Measurements from ENCODE around the gene PASD1.

PASD1 gene

DNA sequence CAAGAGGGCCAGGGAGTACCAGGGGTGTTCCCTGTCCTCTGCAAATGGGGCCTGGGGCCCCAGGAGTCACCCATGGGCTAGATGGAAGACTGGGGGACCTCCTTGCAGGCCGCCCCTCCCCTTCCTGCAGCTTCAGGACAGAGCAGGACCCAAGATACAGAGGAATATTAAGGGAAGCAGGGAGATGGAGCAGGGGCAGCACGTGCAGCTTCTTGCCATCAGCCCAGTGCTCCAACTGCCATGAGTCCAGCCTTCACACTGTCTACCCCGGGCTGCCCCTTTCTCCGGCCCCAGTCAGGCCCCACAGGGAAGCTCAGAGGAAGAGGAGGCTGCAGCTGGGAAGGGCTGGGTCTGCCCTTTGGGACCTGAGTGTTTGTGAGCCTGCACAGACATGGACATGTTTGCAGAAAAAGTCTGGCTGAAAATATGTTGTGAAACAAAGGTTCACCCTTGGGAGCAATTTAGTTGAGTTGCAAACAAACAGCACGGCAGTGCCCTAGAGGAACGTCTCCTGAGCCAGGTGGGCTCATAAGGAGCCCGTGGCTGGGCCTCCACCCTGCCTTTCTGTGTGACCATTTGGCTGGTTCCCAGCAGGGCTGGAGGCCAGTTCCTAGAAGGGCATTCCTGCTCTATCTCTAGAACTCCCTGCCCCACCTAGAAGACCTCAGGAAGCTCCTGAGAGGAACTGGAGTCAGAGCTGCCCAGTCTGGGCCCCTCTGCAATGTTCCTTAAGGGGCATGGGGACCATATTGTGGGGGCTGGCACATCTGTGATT, 161.3 kb downstream of the PASD1 start:
- no peaks in the 10 kb centered on the region for H3K36me3 ChIP-seq (ENCODE audit: control insufficient read depth in 2 of 2, insufficient read depth in 1 of 2, low read length in 2 of 2)
- H3K9me3 ChIP-seq (ENCODE audit: control insufficient read depth, insufficient read depth, low read depth, low read length): no peaks in the 10 kb centered on the region
- no peak for TF ChIP-seq ZNF292 (tag by site-specific recombination; IDR thresholded peaks at IDR 0.05; ENCODE audit: borderline replicate concordance, low read depth)
- TF ChIP-seq ZNF18 (tag by site-specific recombination; IDR thresholded peaks at IDR 0.05): no peak
- no peak for TF ChIP-seq ZNF155 (tag by site-specific recombination; IDR thresholded peaks at IDR 0.05)
- TF ChIP-seq ZNF391 (tag by site-specific recombination; IDR thresholded peaks at IDR 0.05; ENCODE audit: borderline replicate concordance, low read depth): no peak
- no peak for TF ChIP-seq ZNF211 (tag by site-specific recombination; IDR thresholded peaks at IDR 0.05; ENCODE audit: low read depth)
- no peak for TF ChIP-seq KLF17 (tag by site-specific recombination; IDR thresholded peaks at IDR 0.05)
- TF ChIP-seq ZNF785 (tag by site-specific recombination; IDR thresholded peaks at IDR 0.05): no peak
- TF ChIP-seq ZNF555 (tag by site-specific recombination; conservative IDR thresholded peaks at IDR 0.05): no peak
- TF ChIP-seq ZBTB7A (tag by site-specific recombination; IDR thresholded peaks at IDR 0.05; ENCODE audit: low read depth): no peak
- no peak for TF ChIP-seq ZNF692 (tag by site-specific recombination; IDR thresholded peaks at IDR 0.05)
- no peak overlapping the region for H3K4me3 ChIP-seq (ENCODE audit: low read depth, low read length)
- CTCF ChIA-PET: interaction anchor here (1.0 kb wide), 1 partner anchor 28 kb away, joined by 3 read pairs; no protein-coding TSS in a partner anchor
- H3K27ac ChIP-seq (ENCODE audit: extremely low read depth, low read depth, low read length): no peak overlapping the region
- H3K4me1 ChIP-seq (ENCODE audit: control insufficient read depth, insufficient read depth, low read length): no peaks in the 10 kb centered on the region
- POLR2A ChIA-PET: no interaction called here

GRCh38 chrX:151725338-151725614, 161.8 kb downstream of the PASD1 start:
- ChIA-PET CTCF (interaction anchor here (1.0 kb wide), 1 partner anchor 28 kb away, joined by 3 read pairs; no protein-coding TSS in a partner anchor), POLR2A (no interaction called here)
- H3K36me3 ChIP-seq (ENCODE audit: control insufficient read depth in 2 of 2, insufficient read depth in 1 of 2, low read length in 2 of 2): no peaks in the 10 kb centered on the region

More at GRCh38 chrX:151725338-151725614, 161.8 kb downstream of the PASD1 start:
- Histone ChIP-seq H3K4me3 (ENCODE audit: low read depth, low read length) (no peak overlapping the region), H3K9me3 (ENCODE audit: control insufficient read depth, insufficient read depth, low read depth, low read length) (no peaks in the 10 kb centered on the region), H3K27ac (ENCODE audit: extremely low read depth, low read depth, low read length) (no peak overlapping the region), H3K4me1 (ENCODE audit: control insufficient read depth, insufficient read depth, low read length) (no peaks in the 10 kb centered on the region)
- TF ChIP-seq ZNF211 (tag by site-specific recombination; IDR thresholded peaks at IDR 0.05; ENCODE audit: low read depth) (no peak), OVOL3 (tag by site-specific recombination; IDR thresholded peaks at IDR 0.05) (no peak), ZNF544 (tag by site-specific recombination; IDR thresholded peaks at IDR 0.05) (no peak), ZNF76 (tag by site-specific recombination; IDR thresholded peaks at IDR 0.05; ENCODE audit: borderline replicate concordance, low read depth) (no peak), ZEB2 (tag by site-specific recombination; IDR thresholded peaks at IDR 0.05) (no peak), ZNF174 (tag by site-specific recombination; IDR thresholded peaks at IDR 0.05) (no peak), YY1 (tag by site-specific recombination; IDR thresholded peaks at IDR 0.05) (no peak), ZNF514 (tag by site-specific recombination; IDR thresholded peaks at IDR 0.05) (no peak), ZXDB (tag by site-specific recombination; IDR thresholded peaks at IDR 0.05) (no peak), ZNF292 (tag by site-specific recombination; IDR thresholded peaks at IDR 0.05; ENCODE audit: borderline replicate concordance, low read depth) (no peak)
- TF ChIP-seq, protein P1, sequence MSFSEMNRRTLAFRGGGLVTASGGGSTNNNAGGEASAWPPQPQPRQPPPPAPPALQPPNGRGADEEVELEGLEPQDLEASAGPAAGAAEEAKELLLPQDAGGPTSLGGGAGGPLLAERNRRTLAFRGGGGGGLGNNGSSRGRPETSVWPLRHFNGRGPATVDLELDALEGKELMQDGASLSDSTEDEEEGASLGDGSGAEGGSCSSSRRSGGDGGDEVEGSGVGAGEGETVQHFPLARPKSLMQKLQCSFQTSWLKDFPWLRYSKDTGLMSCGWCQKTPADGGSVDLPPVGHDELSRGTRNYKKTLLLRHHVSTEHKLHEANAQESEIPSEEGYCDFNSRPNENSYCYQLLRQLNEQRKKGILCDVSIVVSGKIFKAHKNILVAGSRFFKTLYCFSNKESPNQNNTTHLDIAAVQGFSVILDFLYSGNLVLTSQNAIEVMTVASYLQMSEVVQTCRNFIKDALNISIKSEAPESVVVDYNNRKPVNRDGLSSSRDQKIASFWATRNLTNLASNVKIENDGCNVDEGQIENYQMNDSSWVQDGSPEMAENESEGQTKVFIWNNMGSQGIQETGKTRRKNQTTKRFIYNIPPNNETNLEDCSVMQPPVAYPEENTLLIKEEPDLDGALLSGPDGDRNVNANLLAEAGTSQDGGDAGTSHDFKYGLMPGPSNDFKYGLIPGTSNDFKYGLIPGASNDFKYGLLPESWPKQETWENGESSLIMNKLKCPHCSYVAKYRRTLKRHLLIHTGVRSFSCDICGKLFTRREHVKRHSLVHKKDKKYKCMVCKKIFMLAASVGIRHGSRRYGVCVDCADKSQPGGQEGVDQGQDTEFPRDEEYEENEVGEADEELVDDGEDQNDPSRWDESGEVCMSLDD (tag by site-specific recombination; IDR thresholded peaks at IDR 0.05): no peak

All from HEK293 (cell line).